HEK293 (cell line): ENCODE results near the gene TMEM114.

Experiments used
- CTCF ChIA-PET: fragments of 350-600 bp; formaldehyde crosslinking; extraction: SDS; loops from one replicate; lab custom pipeline; 2021; ENCODE audit warnings: antibody characterized with exemption; lab: Yijun Ruan, JAX
- POLR2A ChIA-PET: fragments of 300-600 bp; formaldehyde crosslinking; extraction: SDS; loops from one replicate; lab custom pipeline; 2020; ENCODE audit warnings: antibody characterized with exemption, inconsistent platforms; lab: Yijun Ruan, JAX
- H3K27ac ChIP-seq: fragments of 200-500 bp; sonication (Bioruptor generic); 2 replicates; pipeline ENCODE4 v1.5.1; 2014; ENCODE audit warnings: low read depth, low read length, control low read depth, inconsistent platforms; ENCODE audit errors: extremely low read depth
- H3K36me3 ChIP-seq, 2 experiments: fragments of 200-500 bp in 1 of 2; sonication (Bioruptor generic) in 1 of 2; 1 replicate in 1 of 2; 2 replicates in 1 of 2; pipeline ENCODE4 v1.5.1; 2014 to 2017; ENCODE audit warnings: inconsistent platforms in 2 of 2, low read length in 2 of 2; ENCODE audit not compliant: control insufficient read depth in 2 of 2, insufficient read depth in 1 of 2
- H3K4me1 ChIP-seq: fragments of 200-500 bp; sonication (Bioruptor generic); 2 replicates; pipeline ENCODE4 v1.5.1; 2014; ENCODE audit warnings: mild to moderate bottlenecking, low read length, inconsistent platforms; ENCODE audit not compliant: control insufficient read depth, insufficient read depth
- H3K4me3 ChIP-seq: 2 replicates; pipeline ENCODE4 v1.5.1; 2011; ENCODE audit warnings: low read depth, mild to moderate bottlenecking, control low read depth, low read length, moderate library complexity
- H3K9me3 ChIP-seq: fragments of 200-500 bp; sonication (Bioruptor generic); 2 replicates; pipeline ENCODE4 v1.5.1; 2014; ENCODE audit warnings: low read depth, low read length, inconsistent platforms; ENCODE audit not compliant: control insufficient read depth, insufficient read depth
- KLF7 ChIP-seq: fragments of 450-650 bp; formaldehyde crosslinking; IDR thresholded peaks from 2 replicates; pipeline ENCODE4 v1.5.1; 2016; ENCODE audit warnings: missing biosample characterization, missing genetic modification characterization, borderline replicate concordance
- KLF9 ChIP-seq: fragments of 450-650 bp; formaldehyde crosslinking; IDR thresholded peaks from 2 replicates; pipeline ENCODE4 v1.5.1; 2016; ENCODE audit warnings: missing biosample characterization, missing genetic modification characterization, low read depth
- MEIS1 ChIP-seq: sonication (generic); formaldehyde crosslinking; IDR thresholded peaks from 2 replicates; pipeline ENCODE4 v1.8.1; 2022; ENCODE audit warnings: missing genetic modification reagents, mild to moderate bottlenecking, borderline replicate concordance
- OSR2 ChIP-seq: fragments of 450-650 bp; formaldehyde crosslinking; IDR thresholded peaks from 2 replicates; pipeline ENCODE4 v1.5.1; 2016; ENCODE audit warnings: missing biosample characterization, missing genetic modification characterization
- TRIM28 ChIP-seq: IDR thresholded peaks from 2 replicates; pipeline ENCODE4 v1.6.1; 2011; ENCODE audit warnings: low read length, control low read depth, borderline replicate concordance
- ZBTB1 ChIP-seq: fragments of 450-650 bp; formaldehyde crosslinking; IDR thresholded peaks from 2 replicates; pipeline ENCODE4 v1.5.1; 2016; ENCODE audit warnings: missing biosample characterization, missing genetic modification characterization
- ZNF221 ChIP-seq: fragments of 450-650 bp; formaldehyde crosslinking; IDR thresholded peaks from 2 replicates; pipeline ENCODE4 v1.5.1; 2017; ENCODE audit warnings: missing biosample characterization, missing genetic modification characterization, borderline replicate concordance
- ZNF23 ChIP-seq: fragments of 450-650 bp; formaldehyde crosslinking; IDR thresholded peaks from 2 replicates; pipeline ENCODE4 v1.5.1; 2016; ENCODE audit warnings: missing biosample characterization, missing genetic modification characterization, borderline replicate concordance
- ZNF239 ChIP-seq: fragments of 450-650 bp; formaldehyde crosslinking; IDR thresholded peaks from 2 replicates; pipeline ENCODE4 v1.5.1; 2016; ENCODE audit warnings: missing biosample characterization, missing genetic modification characterization
- ZNF266 ChIP-seq: fragments of 450-650 bp; formaldehyde crosslinking; IDR thresholded peaks from 2 replicates; pipeline ENCODE4 v1.5.1; 2016; ENCODE audit warnings: missing biosample characterization, missing genetic modification characterization, low read depth
- ZNF561 ChIP-seq: fragments of 450-650 bp; IDR thresholded peaks from 2 replicates; pipeline ENCODE4 v1.5.1; 2018; ENCODE audit warnings: missing biosample characterization, missing genetic modification characterization, borderline replicate concordance
- ZNF571 ChIP-seq: fragments of 450-650 bp; formaldehyde crosslinking; IDR thresholded peaks from 2 replicates; pipeline ENCODE4 v1.5.0; 2017; ENCODE audit warnings: missing biosample characterization, missing genetic modification characterization
- ZNF610 ChIP-seq: fragments of 450-650 bp; formaldehyde crosslinking; IDR thresholded peaks from 2 replicates; pipeline ENCODE4 v1.5.1; 2016; ENCODE audit warnings: missing biosample characterization, missing genetic modification characterization, borderline replicate concordance
- ZNF660 ChIP-seq: fragments of 450-650 bp; IDR thresholded peaks from 2 replicates; pipeline ENCODE4 v1.5.1; 2018; ENCODE audit warnings: missing biosample characterization, mild to moderate bottlenecking, missing genetic modification characterization
- ZNF670 ChIP-seq: fragments of 450-650 bp; formaldehyde crosslinking; IDR thresholded peaks from 2 replicates; pipeline ENCODE4 v1.5.1; 2016; ENCODE audit warnings: missing biosample characterization, missing genetic modification characterization, low read depth
- ZNF76 ChIP-seq: fragments of 450-650 bp; formaldehyde crosslinking; IDR thresholded peaks from 2 replicates; pipeline ENCODE4; 2016; ENCODE audit warnings: low read depth, missing biosample characterization, missing genetic modification characterization, borderline replicate concordance
- ZSCAN30 ChIP-seq: fragments of 450-650 bp; IDR thresholded peaks from 2 replicates; pipeline ENCODE4 v1.5.1; 2018; ENCODE audit warnings: missing biosample characterization, mild to moderate bottlenecking, missing genetic modification characterization, moderate library complexity
- TF ChIP-seq, protein P1 (sequence below): fragments of 450-650 bp; formaldehyde crosslinking; IDR thresholded peaks from 2 replicates; pipeline ENCODE4 v1.5.1; 2016; ENCODE audit warnings: missing biosample characterization, missing genetic modification characterization
- TF ChIP-seq, protein P2 (sequence below): fragments of 450-650 bp; formaldehyde crosslinking; IDR thresholded peaks from 2 replicates; pipeline ENCODE4 v1.5.1; 2016; ENCODE audit warnings: missing biosample characterization, missing genetic modification characterization
- TF ChIP-seq, protein P3 (sequence below): fragments of 450-650 bp; formaldehyde crosslinking; IDR thresholded peaks from 2 replicates; pipeline ENCODE4 v1.5.1; 2016; ENCODE audit warnings: missing biosample characterization, missing genetic modification characterization
- TF ChIP-seq, protein P4 (sequence below): fragments of 450-650 bp; formaldehyde crosslinking; IDR thresholded peaks from 2 replicates; pipeline ENCODE4 v1.5.1; 2016; ENCODE audit warnings: missing biosample characterization, missing genetic modification characterization

Gene TMEM114

GRCh38 chr16:8537691-8538342 lies 52.5 kb downstream of the TMEM114 start:
- Histone ChIP-seq H3K27ac (no peak overlapping the region), H3K4me1 (no peaks in the 10 kb centered on the region)
- POLR2A ChIA-PET = no interaction called here

DNA sequence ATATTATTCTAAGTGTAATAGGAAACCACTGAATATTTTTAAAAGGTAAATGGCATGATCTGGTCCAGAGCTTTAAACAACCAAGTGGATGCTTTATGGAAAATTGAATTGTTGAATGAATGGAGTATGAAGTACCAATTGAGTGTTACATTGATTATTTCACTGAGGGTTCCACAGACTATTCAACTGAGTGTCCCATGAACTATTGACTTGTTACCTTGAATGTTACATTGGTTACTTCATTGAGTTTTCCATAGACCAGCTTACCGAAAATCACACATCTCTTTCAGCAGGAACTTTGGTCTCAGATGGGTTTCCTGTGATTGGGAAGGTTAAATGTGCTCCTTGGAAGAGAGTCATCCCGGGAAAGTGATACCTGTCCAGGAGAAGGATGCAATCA lies 56.8 kb downstream of the TMEM114 start:
- no peaks in the 10 kb centered on the region for H3K9me3 ChIP-seq
- H3K36me3 ChIP-seq = no peaks in the 10 kb centered on the region
- POLR2A ChIA-PET = no interaction called here

More at GRCh38 chr16:8537691-8538342, 52.5 kb downstream of the TMEM114 start:
- TF ChIP-seq ZNF266 (tag by site-specific recombination) (no peak), ZNF660 (no peak), ZNF239 (tag by site-specific recombination) (no peak), ZNF221 (no peak), ZNF571 (tag by site-specific recombination) (no peak), TRIM28 (no peak), KLF9 (tag by site-specific recombination) (no peak), ZNF23 (tag by site-specific recombination) (no peak), ZNF610 (tag by site-specific recombination) (no peak), ZNF561 (tag by site-specific recombination) (no peak), OSR2 (tag by site-specific recombination) (no peak), ZNF670 (tag by site-specific recombination) (no peak), KLF7 (no peak), ZNF76 (tag by site-specific recombination) (no peak), ZBTB1 (no peak)
- TF ChIP-seq, protein P1, sequence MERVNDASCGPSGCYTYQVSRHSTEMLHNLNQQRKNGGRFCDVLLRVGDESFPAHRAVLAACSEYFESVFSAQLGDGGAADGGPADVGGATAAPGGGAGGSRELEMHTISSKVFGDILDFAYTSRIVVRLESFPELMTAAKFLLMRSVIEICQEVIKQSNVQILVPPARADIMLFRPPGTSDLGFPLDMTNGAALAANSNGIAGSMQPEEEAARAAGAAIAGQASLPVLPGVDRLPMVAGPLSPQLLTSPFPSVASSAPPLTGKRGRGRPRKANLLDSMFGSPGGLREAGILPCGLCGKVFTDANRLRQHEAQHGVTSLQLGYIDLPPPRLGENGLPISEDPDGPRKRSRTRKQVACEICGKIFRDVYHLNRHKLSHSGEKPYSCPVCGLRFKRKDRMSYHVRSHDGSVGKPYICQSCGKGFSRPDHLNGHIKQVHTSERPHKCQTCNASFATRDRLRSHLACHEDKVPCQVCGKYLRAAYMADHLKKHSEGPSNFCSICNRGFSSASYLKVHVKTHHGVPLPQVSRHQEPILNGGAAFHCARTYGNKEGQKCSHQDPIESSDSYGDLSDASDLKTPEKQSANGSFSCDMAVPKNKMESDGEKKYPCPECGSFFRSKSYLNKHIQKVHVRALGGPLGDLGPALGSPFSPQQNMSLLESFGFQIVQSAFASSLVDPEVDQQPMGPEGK (tag by site-specific recombination) = no peak
- TF ChIP-seq, protein P2, sequence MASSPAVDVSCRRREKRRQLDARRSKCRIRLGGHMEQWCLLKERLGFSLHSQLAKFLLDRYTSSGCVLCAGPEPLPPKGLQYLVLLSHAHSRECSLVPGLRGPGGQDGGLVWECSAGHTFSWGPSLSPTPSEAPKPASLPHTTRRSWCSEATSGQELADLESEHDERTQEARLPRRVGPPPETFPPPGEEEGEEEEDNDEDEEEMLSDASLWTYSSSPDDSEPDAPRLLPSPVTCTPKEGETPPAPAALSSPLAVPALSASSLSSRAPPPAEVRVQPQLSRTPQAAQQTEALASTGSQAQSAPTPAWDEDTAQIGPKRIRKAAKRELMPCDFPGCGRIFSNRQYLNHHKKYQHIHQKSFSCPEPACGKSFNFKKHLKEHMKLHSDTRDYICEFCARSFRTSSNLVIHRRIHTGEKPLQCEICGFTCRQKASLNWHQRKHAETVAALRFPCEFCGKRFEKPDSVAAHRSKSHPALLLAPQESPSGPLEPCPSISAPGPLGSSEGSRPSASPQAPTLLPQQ (tag by site-specific recombination) = no peak
- TF ChIP-seq, protein P3, sequence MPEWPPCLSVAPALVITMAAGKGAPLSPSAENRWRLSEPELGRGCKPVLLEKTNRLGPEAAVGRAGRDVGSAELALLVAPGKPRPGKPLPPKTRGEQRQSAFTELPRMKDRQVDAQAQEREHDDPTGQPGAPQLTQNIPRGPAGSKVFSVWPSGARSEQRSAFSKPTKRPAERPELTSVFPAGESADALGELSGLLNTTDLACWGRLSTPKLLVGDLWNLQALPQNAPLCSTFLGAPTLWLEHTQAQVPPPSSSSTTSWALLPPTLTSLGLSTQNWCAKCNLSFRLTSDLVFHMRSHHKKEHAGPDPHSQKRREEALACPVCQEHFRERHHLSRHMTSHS (tag by site-specific recombination) = no peak
- TF ChIP-seq, protein P4, sequence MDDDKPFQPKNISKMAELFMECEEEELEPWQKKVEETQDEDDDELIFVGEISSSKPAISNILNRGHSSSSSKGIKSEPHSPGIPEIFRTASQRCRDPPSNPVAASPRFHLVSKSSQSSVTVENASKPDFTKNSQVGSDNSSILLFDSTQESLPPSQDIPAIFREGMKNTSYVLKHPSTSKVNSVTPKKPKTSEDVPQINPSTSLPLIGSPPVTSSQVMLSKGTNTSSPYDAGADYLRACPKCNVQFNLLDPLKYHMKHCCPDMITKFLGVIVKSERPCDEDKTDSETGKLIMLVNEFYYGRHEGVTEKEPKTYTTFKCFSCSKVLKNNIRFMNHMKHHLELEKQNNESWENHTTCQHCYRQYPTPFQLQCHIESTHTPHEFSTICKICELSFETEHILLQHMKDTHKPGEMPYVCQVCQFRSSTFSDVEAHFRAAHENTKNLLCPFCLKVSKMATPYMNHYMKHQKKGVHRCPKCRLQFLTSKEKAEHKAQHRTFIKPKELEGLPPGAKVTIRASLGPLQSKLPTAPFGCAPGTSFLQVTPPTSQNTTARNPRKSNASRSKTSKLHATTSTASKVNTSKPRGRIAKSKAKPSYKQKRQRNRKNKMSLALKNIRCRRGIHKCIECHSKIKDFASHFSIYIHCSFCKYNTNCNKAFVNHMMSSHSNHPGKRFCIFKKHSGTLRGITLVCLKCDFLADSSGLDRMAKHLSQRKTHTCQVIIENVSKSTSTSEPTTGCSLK (tag by site-specific recombination) = no peak
- Histone ChIP-seq H3K4me3 (no peak overlapping the region), H3K36me3 (no peaks in the 10 kb centered on the region), H3K9me3 (no peaks in the 10 kb centered on the region)
- CTCF ChIA-PET = no interaction called here

More for the DNA sequence above, 56.8 kb downstream of the TMEM114 start:
- no peak overlapping the region for H3K27ac ChIP-seq
- H3K4me1 ChIP-seq = no peaks in the 10 kb centered on the region
- no peak overlapping the region for H3K4me3 ChIP-seq
- CTCF ChIA-PET = no interaction called here
- TF ChIP-seq MEIS1 (CRISPR knock-in tag) = no peak
- peak; percentile 44; the same call in 1 of the 2 replicates for TF ChIP-seq ZSCAN30 (tag by site-specific recombination)
